ENCODE measurements around the gene TMEM179B. TPM values are rescaled to one million over a fixed set of nuclear protein-coding genes. Genes with fewer than 3 reads are reported as not detected.

Gene TMEM179B
- total and polyA plus RNA-seq, 9 of the 15 experiments (the other 6 are each of a cell fraction or from before 2014, with no cell fraction given) = 27.7 to 105 (median 37.0) TPM

DNA sequence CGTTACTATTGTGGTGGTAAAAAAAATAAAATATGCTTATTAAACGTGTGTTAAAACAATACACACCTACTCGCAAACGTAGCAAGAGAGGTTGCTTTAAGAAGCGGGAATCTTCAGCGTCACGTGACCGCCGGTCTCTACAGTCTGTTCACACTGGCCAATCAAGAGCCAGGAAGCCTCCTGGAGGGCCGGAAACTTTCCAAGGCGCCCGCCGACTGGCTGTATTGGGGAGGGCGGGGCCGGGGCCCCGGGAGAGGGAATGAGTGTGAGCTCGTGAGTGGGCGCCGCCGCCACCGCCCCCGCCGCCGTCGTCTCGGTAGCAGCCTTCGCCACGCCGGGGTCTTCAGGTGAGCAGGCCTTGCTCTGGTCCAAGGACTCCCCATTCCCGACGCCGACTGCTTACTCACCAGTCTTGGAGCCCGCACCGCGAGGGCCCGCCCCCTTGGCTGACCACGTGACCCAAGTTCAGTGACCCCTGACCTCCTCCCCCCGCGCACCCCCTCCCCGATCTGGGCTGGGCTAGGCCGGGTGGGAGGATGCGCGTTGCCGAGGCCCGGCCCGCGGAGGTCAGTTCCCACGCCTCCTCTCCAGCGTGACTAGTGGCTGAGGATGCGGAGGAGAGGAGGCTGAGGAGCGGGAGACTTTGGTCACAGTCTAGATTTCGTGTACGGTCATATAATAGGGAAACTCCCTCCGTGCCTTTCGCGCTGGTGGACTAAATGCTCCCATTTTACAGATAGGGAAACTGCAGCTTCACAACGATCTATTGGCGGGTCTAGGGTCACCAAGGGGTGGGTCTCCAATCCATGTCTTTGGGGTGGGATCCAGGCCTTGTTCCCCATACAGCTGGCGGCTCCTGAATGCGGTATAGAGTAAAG lies 15.8 kb upstream of the TMEM179B start, which contains the start of gene TAF6L (continued):
- peak; percentile 23 for TF ChIP-seq NFYB (IDR thresholded peaks at IDR 0.05; ENCODE audit: extremely low read depth, insufficient read length)
- no peak for TF ChIP-seq ZNF224 (CRISPR knock-in tag; IDR thresholded peaks at IDR 0.05)
- TF ChIP-seq, protein P1, sequence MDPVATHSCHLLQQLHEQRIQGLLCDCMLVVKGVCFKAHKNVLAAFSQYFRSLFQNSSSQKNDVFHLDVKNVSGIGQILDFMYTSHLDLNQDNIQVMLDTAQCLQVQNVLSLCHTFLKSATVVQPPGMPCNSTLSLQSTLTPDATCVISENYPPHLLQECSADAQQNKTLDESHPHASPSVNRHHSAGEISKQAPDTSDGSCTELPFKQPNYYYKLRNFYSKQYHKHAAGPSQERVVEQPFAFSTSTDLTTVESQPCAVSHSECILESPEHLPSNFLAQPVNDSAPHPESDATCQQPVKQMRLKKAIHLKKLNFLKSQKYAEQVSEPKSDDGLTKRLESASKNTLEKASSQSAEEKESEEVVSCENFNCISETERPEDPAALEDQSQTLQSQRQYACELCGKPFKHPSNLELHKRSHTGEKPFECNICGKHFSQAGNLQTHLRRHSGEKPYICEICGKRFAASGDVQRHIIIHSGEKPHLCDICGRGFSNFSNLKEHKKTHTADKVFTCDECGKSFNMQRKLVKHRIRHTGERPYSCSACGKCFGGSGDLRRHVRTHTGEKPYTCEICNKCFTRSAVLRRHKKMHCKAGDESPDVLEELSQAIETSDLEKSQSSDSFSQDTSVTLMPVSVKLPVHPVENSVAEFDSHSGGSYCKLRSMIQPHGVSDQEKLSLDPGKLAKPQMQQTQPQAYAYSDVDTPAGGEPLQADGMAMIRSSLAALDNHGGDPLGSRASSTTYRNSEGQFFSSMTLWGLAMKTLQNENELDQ (CRISPR knock-in tag; IDR thresholded peaks at IDR 0.05; ENCODE audit: borderline replicate concordance) = no peak
- no peak for TF ChIP-seq SRSF3 (IDR thresholded peaks at IDR 0.05; ENCODE audit: insufficient read depth, low read length)
- TF ChIP-seq ETV5 (CRISPR knock-in tag; IDR thresholded peaks at IDR 0.05; ENCODE audit: low read depth) = peak; percentile 56; the same call in 1 of the 2 replicates
- TF ChIP-seq C11orf30 (IDR thresholded peaks at IDR 0.05; ENCODE audit: low read depth) = peak; percentile 80
- TF ChIP-seq HNRNPK (IDR thresholded peaks at IDR 0.05; ENCODE audit: low read depth, low read length, poor library complexity, severe bottlenecking) = no peak
- TF ChIP-seq NR2F6 (CRISPR knock-in tag; IDR thresholded peaks at IDR 0.05) = no peak; the same call in 1 of the 2 replicates
- TF ChIP-seq SMAD2 (IDR thresholded peaks at IDR 0.05; ENCODE audit: low read depth, low read length) = no peak
- TF ChIP-seq GABPB1 (CRISPR knock-in tag; IDR thresholded peaks at IDR 0.05) = peak; percentile 74
- no peak for TF ChIP-seq ZNF57 (CRISPR knock-in tag; IDR thresholded peaks at IDR 0.05)
- TF ChIP-seq BRF1 (IDR thresholded peaks at IDR 0.05; ENCODE audit: borderline replicate concordance, extremely low read depth, insufficient read length) = no peak
- TF ChIP-seq, protein P2, sequence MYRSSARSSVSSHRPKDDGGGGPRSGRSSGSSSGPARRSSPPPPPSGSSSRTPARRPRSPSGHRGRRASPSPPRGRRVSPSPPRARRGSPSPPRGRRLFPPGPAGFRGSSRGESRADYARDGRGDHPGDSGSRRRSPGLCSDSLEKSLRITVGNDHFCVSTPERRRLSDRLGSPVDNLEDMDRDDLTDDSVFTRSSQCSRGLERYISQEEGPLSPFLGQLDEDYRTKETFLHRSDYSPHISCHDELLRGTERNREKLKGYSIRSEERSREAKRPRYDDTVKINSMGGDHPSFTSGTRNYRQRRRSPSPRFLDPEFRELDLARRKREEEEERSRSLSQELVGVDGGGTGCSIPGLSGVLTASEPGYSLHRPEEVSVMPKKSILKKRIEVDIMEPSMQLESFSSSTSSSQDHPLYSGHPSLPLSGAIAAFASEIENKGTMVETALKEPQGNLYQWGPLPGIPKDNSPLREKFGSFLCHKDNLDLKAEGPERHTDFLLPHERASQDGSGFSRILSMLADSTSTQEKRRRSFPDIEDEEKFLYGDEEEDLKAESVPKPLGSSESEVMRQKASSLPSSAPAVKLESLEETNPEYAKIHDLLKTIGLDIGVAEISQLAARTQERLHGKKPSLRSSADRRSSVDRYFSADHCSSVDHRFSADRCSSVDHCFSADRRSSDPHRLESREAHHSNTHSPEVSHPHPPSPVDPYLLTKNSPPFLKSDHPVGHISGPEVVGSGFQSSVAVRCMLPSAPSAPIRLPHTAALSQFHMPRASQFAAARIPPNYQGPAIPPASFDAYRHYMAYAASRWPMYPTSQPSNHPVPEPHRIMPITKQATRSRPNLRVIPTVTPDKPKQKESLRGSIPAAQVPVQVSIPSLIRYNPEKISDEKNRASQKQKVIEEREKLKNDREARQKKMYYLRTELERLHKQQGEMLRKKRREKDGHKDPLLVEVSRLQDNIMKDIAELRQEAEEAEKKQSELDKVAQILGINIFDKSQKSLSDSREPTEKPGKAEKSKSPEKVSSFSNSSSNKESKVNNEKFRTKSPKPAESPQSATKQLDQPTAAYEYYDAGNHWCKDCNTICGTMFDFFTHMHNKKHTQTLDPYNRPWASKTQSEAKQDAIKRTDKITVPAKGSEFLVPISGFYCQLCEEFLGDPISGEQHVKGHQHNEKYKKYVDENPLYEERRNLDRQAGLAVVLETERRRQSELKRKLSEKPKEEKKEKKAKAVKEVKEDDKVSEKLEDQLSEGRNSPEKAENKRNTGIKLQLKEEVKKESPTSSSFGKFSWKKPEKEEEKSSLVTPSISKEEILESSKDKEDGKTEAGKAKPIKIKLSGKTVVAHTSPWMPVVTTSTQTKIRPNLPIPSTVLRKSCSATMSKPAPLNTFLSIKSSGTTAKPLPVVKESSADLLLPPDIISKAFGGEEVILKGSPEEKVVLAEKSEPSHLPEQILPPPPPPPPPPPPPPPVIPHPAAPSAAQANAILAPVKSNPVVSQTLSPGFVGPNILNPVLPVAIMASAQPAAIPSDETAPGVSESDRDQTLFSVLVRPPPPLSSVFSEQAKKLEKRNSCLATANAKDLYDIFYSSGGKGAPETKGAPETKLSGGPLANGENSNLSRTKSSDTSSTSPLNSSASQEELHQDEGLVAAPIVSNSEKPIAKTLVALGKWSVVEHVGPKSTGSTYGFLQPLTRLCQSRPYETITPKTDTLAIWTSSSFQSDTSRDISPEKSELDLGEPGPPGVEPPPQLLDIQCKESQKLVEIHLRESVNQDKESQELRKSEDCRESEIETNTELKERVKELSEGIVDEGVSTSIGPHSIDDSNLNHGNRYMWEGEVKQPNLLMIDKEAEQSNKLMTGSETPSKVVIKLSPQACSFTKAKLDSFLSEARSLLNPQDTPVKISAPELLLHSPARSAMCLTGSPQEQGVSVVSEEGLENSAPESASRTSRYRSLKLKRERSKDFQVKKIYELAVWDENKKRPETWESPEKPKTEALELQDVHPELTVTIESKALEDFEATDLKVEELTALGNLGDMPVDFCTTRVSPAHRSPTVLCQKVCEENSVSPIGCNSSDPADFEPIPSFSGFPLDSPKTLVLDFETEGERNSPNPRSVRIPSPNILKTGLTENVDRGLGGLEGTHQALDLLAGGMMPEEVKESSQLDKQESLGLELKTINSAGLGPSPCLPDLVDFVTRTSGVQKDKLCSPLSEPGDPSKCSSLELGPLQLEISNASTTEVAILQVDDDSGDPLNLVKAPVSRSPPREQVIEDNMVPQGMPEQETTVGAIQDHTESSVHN (IDR thresholded peaks at IDR 0.05; ENCODE audit: borderline replicate concordance in 1 of 2, low read depth in 1 of 2) = no peak
- TF ChIP-seq SIN3A (IDR thresholded peaks at IDR 0.05; ENCODE audit: borderline replicate concordance in 2 of 2, control insufficient read depth in 1 of 2, low read depth in 2 of 2, low read length in 2 of 2) = peak; percentile 37 to 86; a peak in 2 of 4 replicates
- no peak for TF ChIP-seq NCOA6 (IDR thresholded peaks at IDR 0.05)
- no peak for TF ChIP-seq MYNN (IDR thresholded peaks at IDR 0.05)
- no peak for TF ChIP-seq MYNN (CRISPR knock-in tag; IDR thresholded peaks at IDR 0.05)
